Brain microvascular endothelial cell (primary cell): ENCODE data around the gene ROS1.
A peak's percentile ranks its signal among the peaks of the same experiment; 100 is the strongest.

Source experiments
- DNase-seq: peaks from one replicate; pipeline ENCODE4 v3.0.0-alpha.2; 2020
- H3K27ac ChIP-seq: fragments of 250-450 bp; sonication (Bioruptor Pico); 2 replicates; pipeline ENCODE4 v1.5.1; 2020; ENCODE audit warnings: mild to moderate bottlenecking, moderate library complexity
- H3K27me3 ChIP-seq: fragments of 250-450 bp; sonication (Bioruptor Pico); replicated peaks from 2 replicates; pipeline ENCODE4 v1.5.1; 2020; ENCODE audit warnings: mild to moderate bottlenecking
- H3K36me3 ChIP-seq: fragments of 250-450 bp; sonication (Bioruptor Pico); replicated peaks from 2 replicates; pipeline ENCODE4 v1.5.1; 2020; ENCODE audit warnings: mild to moderate bottlenecking
- H3K4me3 ChIP-seq: 2 replicates; pipeline ENCODE4 v1.5.1; 2011; ENCODE audit warnings: low read depth, mild to moderate bottlenecking, control low read depth, low read length, moderate library complexity
- in situ Hi-C: cut with HindIII; loops from 2 replicates; pipeline ENCODE4 v1.10.0; 2017; ENCODE audit warnings: low sequenced_read_pairs, low pct_ligation_motif_present
- TF ChIP-seq, protein P1 (sequence below): IDR thresholded peaks from 2 replicates; pipeline ENCODE4 v1.5.1; 2011; ENCODE audit warnings: low read depth, mild to moderate bottlenecking, moderate library complexity, low read length, control low read depth, inconsistent platforms; ENCODE audit errors: missing control alignments

ROS1 gene

DNA sequence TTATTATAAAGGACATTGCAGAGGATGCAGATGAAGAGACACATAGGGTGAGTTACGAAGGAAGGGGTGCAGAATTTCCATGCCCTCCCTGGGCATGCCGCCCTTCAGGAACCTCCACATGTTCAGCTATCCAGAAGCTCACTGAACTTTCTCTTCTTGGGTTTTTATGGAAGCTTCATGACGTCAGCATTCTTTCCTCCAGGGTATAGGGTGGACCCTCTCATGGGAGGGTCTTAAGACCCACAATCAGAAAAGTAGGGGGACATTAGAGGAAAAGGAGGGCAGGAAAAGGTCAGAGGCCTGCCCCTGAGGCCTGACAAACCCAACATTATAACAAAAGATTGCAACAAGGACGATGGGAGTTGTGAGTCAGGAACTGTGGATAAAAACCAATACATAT lies 42.1 kb upstream of the ROS1 start:
- Histone ChIP-seq H3K4me3 (no peak overlapping the region), H3K27ac (no peak overlapping the region), H3K36me3 (no peaks in the 10 kb centered on the region), H3K27me3 (no peaks in the 10 kb centered on the region)
- TF ChIP-seq, protein P1, sequence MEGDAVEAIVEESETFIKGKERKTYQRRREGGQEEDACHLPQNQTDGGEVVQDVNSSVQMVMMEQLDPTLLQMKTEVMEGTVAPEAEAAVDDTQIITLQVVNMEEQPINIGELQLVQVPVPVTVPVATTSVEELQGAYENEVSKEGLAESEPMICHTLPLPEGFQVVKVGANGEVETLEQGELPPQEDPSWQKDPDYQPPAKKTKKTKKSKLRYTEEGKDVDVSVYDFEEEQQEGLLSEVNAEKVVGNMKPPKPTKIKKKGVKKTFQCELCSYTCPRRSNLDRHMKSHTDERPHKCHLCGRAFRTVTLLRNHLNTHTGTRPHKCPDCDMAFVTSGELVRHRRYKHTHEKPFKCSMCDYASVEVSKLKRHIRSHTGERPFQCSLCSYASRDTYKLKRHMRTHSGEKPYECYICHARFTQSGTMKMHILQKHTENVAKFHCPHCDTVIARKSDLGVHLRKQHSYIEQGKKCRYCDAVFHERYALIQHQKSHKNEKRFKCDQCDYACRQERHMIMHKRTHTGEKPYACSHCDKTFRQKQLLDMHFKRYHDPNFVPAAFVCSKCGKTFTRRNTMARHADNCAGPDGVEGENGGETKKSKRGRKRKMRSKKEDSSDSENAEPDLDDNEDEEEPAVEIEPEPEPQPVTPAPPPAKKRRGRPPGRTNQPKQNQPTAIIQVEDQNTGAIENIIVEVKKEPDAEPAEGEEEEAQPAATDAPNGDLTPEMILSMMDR = no peak
- in situ Hi-C loops = loop anchor here (25.0 kb wide), 1 partner anchor 94 kb away; no protein-coding TSS in a partner anchor
- no peak for DNase-seq

DNA sequence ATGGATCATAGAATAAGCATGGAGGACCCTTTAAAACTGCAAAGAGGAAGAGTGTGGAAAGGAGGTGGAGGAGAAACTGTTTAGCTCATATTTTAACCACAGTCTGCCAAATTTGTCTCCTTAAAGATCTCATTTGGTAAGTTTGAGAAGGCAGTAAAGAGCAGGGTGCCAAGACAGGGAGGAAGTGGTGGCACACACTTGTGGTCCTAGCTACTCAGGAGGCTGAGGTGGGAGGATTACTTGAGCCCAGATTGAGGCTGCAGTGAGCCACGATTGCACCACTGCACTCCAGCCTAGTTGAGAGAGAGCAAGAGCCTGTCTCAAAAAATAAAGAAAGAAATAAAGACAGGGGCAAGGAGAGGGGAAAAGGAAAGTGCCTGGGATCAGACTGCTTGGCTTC lies 39.9 kb upstream of the ROS1 start:
- H3K4me3 ChIP-seq = no peak overlapping the region
- in situ Hi-C loops = loop anchor here (25.0 kb wide), 1 partner anchor 97 kb away; no protein-coding TSS in a partner anchor
- no peaks in the 10 kb centered on the region for H3K27me3 ChIP-seq
- H3K27ac ChIP-seq = no peak overlapping the region
- H3K36me3 ChIP-seq = no peaks in the 10 kb centered on the region
- TF ChIP-seq, protein P1 = no peak
- no peak for DNase-seq

DNA sequence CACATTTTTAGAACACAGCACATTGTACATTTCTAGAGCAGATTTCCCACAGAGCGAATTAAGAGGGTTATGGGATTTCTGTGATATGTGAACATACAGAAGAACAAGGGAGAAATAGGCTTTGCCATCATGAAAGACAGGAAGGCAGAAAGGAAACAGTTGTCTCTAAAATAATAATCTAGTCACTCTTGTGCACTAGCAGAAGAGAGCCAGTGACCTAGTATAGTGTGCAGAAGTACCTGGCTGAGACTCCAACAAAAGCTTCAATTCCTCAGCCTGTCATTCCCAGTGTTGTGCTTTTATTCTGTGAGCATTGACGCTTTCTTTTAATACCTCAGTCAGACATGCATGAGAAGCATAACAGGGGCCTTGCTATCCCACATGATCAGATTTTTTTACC lies 39.0 kb upstream of the ROS1 start:
- Histone ChIP-seq H3K36me3 (no peaks in the 10 kb centered on the region), H3K27me3 (no peaks in the 10 kb centered on the region), H3K4me3 (no peak overlapping the region), H3K27ac (peak overlapping the region; percentile 84)
- DNase-seq = no peak
- TF ChIP-seq, protein P1 = no peak
- in situ Hi-C loops = loop anchor here (25.0 kb wide), 1 partner anchor 98 kb away; no protein-coding TSS in a partner anchor

DNA sequence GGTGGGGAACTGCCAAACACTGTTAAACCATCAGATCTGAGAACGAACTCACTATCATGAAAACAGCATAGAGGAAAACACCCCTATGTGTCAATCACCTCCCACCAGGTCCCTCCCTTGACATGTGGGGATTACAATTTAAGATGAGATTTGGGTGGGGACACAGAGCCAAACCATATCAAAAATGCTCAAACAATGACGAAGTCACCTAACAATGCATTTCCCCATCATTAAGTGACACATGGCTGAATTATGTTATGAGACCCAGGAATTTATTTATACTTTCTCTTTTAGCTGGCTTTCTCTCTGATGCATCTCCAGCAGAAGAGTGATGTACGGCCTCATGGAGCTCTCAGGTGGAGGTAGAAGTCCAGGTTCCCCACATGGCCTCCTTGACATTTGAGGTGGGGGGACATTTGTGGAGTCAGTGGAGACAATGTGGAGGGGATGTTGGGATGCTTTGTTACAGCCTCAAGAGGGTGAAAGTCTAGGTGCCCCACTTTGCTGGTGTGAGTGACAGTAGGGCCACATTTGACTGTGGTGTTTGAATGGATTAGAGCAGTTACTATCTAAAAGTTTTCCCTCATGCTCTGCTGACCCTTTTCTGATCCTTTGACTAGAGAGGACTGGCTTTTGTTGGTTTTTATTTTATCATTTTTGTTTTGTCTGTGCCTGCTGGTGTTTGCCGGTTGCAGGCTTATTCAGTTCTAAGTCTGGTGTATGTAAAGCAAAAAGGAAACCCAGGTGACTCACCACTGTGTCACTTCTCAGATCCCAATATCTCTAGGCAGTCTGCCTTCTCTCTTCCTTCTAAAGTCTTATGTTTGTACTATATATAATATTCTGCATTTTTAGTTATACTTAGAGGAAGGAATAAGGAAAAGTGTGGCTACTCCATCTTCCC lies 38.3 kb upstream of the ROS1 start:
- Histone ChIP-seq H3K27me3 (no peaks in the 10 kb centered on the region), H3K27ac (peak overlapping the region; percentile 84), H3K36me3 (no peaks in the 10 kb centered on the region), H3K4me3 (peak overlapping the region; percentile 27)
- DNase-seq = peak; percentile 82
- in situ Hi-C loops = loop anchor here (25.0 kb wide), 1 partner anchor 98 kb away; no protein-coding TSS in a partner anchor
- TF ChIP-seq, protein P1 = no peak

DNA sequence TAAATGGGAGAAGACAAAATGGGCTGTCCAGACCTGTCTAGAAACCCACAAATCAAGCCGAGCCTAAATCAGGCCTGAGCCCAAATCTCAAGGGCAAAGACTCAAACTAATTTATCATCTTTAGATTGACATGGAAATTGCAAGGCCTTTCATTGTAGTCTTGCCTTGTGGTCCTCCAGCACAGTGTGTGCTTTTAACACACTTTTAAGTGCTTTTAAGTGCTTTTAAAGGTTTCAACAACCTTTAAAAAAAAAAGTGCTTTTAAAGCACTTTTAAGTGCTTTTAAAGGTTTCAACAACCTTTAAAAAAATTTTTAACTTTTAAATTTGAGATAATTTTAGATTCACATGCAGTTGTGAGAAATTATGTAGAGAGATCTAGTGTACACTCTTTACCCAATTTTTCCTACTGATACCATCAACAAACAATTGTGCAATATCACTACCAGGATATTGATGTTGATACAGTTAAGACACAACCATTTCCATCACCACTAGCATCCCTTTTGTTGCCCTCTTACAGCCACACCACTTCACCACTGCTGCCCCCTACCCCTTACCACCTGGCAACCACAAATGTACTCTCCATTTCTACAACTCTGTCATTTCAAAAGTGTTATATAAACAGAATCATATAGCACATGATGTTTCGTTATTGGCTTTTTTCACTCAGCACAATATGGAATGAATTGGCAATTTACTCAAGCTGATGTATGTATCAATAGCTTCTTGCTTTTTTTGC lies 33.6 kb upstream of the ROS1 start:
- TF ChIP-seq, protein P1 = no peak
- in situ Hi-C loops = loop anchor here (25.0 kb wide), 1 partner anchor 103 kb away; no protein-coding TSS in a partner anchor
- Histone ChIP-seq H3K27ac (no peak overlapping the region), H3K36me3 (no peaks in the 10 kb centered on the region), H3K27me3 (no peaks in the 10 kb centered on the region), H3K4me3 (no peak overlapping the region)
- no peak for DNase-seq
